ENCODE measurements around the gene EYA4. TPM values are rescaled to one million over a fixed set of nuclear protein-coding genes. Genes with fewer than 3 reads are reported as not detected.

The EYA4 gene
- total RNA-seq, 2 donors from 2014 or later: 0.11 to 0.26 TPM

DNA sequence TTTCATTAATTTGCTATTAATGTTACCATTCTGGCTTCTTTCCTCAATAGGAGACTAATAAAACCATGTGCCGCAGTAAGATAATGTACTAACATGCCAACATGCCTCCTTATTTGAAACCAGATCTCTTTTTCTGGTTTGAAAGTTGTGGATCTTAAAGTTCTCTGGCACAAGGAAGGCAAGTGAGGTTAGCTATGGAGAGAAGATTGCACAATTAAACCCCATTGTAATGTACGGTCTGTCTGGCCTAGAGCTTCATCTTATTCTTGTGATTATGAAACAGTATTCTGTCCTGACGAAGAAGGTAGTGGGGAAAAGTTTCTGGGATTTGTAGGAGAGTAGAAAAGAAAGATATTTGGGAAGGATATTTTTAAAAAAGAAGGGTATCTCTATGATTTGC, 68.4 kb downstream of the EYA4 start:
- H3K4me3 Mint-ChIP-seq: no peak overlapping the region
- TF ChIP-seq, protein P1, sequence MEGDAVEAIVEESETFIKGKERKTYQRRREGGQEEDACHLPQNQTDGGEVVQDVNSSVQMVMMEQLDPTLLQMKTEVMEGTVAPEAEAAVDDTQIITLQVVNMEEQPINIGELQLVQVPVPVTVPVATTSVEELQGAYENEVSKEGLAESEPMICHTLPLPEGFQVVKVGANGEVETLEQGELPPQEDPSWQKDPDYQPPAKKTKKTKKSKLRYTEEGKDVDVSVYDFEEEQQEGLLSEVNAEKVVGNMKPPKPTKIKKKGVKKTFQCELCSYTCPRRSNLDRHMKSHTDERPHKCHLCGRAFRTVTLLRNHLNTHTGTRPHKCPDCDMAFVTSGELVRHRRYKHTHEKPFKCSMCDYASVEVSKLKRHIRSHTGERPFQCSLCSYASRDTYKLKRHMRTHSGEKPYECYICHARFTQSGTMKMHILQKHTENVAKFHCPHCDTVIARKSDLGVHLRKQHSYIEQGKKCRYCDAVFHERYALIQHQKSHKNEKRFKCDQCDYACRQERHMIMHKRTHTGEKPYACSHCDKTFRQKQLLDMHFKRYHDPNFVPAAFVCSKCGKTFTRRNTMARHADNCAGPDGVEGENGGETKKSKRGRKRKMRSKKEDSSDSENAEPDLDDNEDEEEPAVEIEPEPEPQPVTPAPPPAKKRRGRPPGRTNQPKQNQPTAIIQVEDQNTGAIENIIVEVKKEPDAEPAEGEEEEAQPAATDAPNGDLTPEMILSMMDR (conservative IDR thresholded peaks at IDR 0.05): no peak
- H3K27me3 Mint-ChIP-seq (ENCODE audit: insufficient read depth): no peaks in the 10 kb centered on the region
- H3K4me1 Mint-ChIP-seq: peaks cover 13% of the 10 kb centered on the region
- H3K9me3 Mint-ChIP-seq: peaks cover 10% of the 10 kb centered on the region
- H3K36me3 Mint-ChIP-seq (ENCODE audit: low read depth): peaks cover 3% of the 10 kb centered on the region
- 98% methylated on average over 3 of the region's 3 CpGs; no CpG with 5 or more reads in 1 of the 2 experiments for WGBS, 2 experiments (ENCODE audit: insufficient coverage in 1 of 2, insufficient read length in 1 of 2)
- Histone ChIP-seq H3K27me3 (ENCODE audit: control insufficient read depth, insufficient read depth, low read length, poor library complexity, severe bottlenecking) (no peaks in the 10 kb centered on the region), H3K9me3 (ENCODE audit: control insufficient read depth, low read length) (peaks cover 17% of the 10 kb centered on the region), H3K9ac (ENCODE audit: extremely low read depth, low read length, poor library complexity, severe bottlenecking) (no peak overlapping the region), H3K4me3 (ENCODE audit: low read length) (no peak overlapping the region), H3K36me3 (ENCODE audit: control insufficient read depth, insufficient read depth, low read length) (no peaks in the 10 kb centered on the region), H3K4me1 (ENCODE audit: control insufficient read depth, insufficient read depth, low read length) (peaks cover 3% of the 10 kb centered on the region), H3K27ac (ENCODE audit: low read depth, low read length) (no peak overlapping the region)
- no peak overlapping the region for H3K27ac Mint-ChIP-seq
- DNase-seq: no peak

DNA sequence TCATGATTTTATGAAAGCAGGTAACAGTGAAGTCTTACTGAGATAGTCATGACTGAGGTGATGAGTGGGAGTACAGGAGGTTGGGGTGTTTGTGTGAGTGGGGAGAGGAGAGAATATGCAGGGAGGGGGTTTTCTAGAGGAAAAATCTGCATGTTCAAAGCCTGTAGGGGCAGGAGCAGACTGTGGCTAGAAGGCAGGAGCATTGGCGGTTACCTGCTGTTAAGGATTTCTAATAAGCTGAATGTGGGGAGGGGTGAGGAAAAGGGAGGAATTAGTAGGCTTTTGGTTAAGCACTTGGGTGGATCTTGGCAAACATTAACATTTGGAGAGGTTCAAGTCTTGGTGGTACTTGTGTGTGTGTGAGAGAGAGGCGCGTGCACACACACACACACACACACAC, 70.8 kb downstream of the EYA4 start:
- Histone ChIP-seq H3K9ac (ENCODE audit: extremely low read depth, low read length, poor library complexity, severe bottlenecking) (no peak overlapping the region), H3K27me3 (ENCODE audit: control insufficient read depth, insufficient read depth, low read length, poor library complexity, severe bottlenecking) (no peaks in the 10 kb centered on the region), H3K27ac (ENCODE audit: low read depth, low read length) (no peak overlapping the region), H3K4me1 (ENCODE audit: control insufficient read depth, insufficient read depth, low read length) (peaks cover 3% of the 10 kb centered on the region), H3K36me3 (ENCODE audit: control insufficient read depth, insufficient read depth, low read length) (no peaks in the 10 kb centered on the region), H3K4me3 (ENCODE audit: low read length) (no peak overlapping the region), H3K9me3 (ENCODE audit: control insufficient read depth, low read length) (peaks cover 16% of the 10 kb centered on the region)
- Mint-ChIP-seq H3K27ac (no peak overlapping the region), H3K4me1 (peaks cover 12% of the 10 kb centered on the region), H3K36me3 (ENCODE audit: low read depth) (peaks cover 3% of the 10 kb centered on the region), H3K9me3 (peaks cover 10% of the 10 kb centered on the region), H3K27me3 (ENCODE audit: insufficient read depth) (no peaks in the 10 kb centered on the region), H3K4me3 (no peak overlapping the region)
- 49 to 86% methylated on average over 1 of the region's 3 CpGs for WGBS, 2 experiments (ENCODE audit: insufficient coverage in 1 of 2, insufficient read length in 1 of 2)
- TF ChIP-seq, protein P1 (conservative IDR thresholded peaks at IDR 0.05): no peak
- DNase-seq: no peak

DNA sequence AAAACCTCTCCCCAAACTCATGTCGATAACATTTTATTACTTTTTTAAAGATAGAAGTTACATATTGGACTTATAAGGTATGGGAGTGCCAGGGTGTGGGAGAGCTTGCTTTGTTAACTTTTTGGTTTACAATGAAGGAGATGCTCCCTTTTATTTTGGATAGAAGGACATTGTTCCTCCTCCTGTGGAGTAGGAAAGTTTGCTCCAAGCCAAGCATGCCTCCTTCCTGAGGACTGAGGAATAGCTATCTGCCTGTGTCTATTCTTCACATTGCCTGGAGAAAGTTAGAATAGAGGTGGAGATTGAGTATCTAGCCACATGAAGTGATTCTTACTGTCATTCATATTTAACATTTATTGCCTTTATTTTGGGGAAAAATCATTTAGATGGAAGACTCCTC, 71.9 kb downstream of the EYA4 start:
- no peaks in the 10 kb centered on the region for H3K27me3 ChIP-seq (ENCODE audit: control insufficient read depth, insufficient read depth, low read length, poor library complexity, severe bottlenecking)
- H3K27me3 Mint-ChIP-seq (ENCODE audit: insufficient read depth): no peaks in the 10 kb centered on the region
- H3K9ac ChIP-seq (ENCODE audit: extremely low read depth, low read length, poor library complexity, severe bottlenecking): no peak overlapping the region
- H3K4me1 Mint-ChIP-seq: peaks cover 12% of the 10 kb centered on the region
- no CpG with 5 or more reads among the region's 1 CpG for WGBS, 2 experiments (ENCODE audit: insufficient coverage in 1 of 2, insufficient read length in 1 of 2)
- no peak overlapping the region for H3K27ac ChIP-seq (ENCODE audit: low read depth, low read length)
- DNase-seq: no peak
- no peak overlapping the region for H3K4me3 Mint-ChIP-seq
- no peak overlapping the region for H3K27ac Mint-ChIP-seq
- H3K9me3 Mint-ChIP-seq: peaks cover 3% of the 10 kb centered on the region
- H3K4me3 ChIP-seq (ENCODE audit: low read length): no peak overlapping the region
- H3K36me3 ChIP-seq (ENCODE audit: control insufficient read depth, insufficient read depth, low read length): no peaks in the 10 kb centered on the region
- TF ChIP-seq, protein P1 (conservative IDR thresholded peaks at IDR 0.05): peak; percentile 60
- H3K36me3 Mint-ChIP-seq (ENCODE audit: low read depth): peaks cover under 1% of the 10 kb centered on the region
- peaks cover 3% of the 10 kb centered on the region for H3K4me1 ChIP-seq (ENCODE audit: control insufficient read depth, insufficient read depth, low read length)
- peaks cover 5% of the 10 kb centered on the region for H3K9me3 ChIP-seq (ENCODE audit: control insufficient read depth, low read length)

Data from endodermal cell (in vitro differentiated cells).